GM20000 (cell line): Measurements from ENCODE around the gene CASKIN2.
A peak's percentile ranks its signal among the peaks of the same experiment; 100 is the strongest.

Experiments
- DNase-seq: peaks from one replicate; pipeline ENCODE4 v3.0.0; 2012; ENCODE audit warnings: low spot score
- TF ChIP-seq, protein P1 (sequence below): IDR thresholded peaks from 2 replicates; pipeline ENCODE4 v1.5.1; 2012; ENCODE audit warnings: mild to moderate bottlenecking, control low read depth; ENCODE audit errors: extremely low read depth, missing control alignments

The CASKIN2 gene

DNA sequence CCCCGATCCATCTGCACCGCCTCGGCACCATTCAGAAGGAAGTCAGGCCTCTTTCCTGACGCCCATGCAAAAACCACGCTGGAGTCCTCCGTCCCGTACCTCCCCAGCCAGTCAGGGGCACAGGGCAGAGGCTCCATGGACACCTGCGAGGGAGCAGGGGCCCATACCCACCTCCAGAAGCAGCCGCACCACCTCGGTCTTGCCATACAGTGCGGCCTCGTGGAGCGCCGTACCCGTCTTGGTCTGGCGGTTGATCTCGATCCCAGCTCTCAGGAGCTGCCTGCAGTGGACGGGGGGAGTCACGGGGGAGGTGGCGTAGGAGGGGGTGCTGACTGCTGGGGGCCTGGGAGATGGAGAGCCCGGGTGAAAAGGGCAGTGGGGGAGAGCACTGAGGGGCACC lies 9.2 kb downstream of the CASKIN2 start:
- TF ChIP-seq, protein P1, sequence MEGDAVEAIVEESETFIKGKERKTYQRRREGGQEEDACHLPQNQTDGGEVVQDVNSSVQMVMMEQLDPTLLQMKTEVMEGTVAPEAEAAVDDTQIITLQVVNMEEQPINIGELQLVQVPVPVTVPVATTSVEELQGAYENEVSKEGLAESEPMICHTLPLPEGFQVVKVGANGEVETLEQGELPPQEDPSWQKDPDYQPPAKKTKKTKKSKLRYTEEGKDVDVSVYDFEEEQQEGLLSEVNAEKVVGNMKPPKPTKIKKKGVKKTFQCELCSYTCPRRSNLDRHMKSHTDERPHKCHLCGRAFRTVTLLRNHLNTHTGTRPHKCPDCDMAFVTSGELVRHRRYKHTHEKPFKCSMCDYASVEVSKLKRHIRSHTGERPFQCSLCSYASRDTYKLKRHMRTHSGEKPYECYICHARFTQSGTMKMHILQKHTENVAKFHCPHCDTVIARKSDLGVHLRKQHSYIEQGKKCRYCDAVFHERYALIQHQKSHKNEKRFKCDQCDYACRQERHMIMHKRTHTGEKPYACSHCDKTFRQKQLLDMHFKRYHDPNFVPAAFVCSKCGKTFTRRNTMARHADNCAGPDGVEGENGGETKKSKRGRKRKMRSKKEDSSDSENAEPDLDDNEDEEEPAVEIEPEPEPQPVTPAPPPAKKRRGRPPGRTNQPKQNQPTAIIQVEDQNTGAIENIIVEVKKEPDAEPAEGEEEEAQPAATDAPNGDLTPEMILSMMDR = no peak
- DNase-seq = no peak

DNA sequence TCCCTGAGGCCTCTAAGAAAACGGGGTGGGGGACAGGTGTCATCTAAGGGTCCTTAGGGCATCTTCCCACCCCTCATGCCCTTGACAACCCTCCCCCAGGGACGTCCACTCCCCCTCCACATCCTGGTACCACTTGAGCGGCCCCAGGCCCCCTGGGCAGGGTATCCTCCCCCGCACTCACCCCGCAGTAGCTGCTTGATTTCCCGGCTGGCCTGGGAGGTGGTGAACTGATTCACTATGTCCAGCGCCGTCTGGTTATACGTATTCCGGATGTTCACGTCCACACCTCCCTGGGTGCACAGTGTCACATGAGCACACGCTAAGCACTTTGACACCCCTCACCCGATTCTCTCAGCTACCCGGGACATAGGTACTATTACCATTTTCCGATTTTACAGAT lies 9.7 kb downstream of the CASKIN2 start:
- TF ChIP-seq, protein P1 = no peak

DNA sequence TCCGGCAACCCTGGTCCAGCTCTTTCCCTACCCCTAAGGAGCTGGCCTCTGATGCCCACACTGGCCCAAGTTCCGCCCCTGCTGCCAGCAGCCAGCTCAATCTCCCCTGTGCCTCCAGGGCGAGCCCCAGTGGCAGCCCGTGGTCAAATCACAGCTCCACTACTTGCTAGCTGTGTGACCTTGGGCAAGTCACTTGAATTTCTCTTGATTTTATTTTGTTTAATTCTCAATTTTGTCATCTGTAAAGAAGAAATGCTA lies 10.3 kb downstream of the CASKIN2 start:
- TF ChIP-seq, protein P1 = no peak
- DNase-seq = no peak

More for the DNA sequence above, 9.7 kb downstream of the CASKIN2 start:
- no peak for DNase-seq

DNA sequence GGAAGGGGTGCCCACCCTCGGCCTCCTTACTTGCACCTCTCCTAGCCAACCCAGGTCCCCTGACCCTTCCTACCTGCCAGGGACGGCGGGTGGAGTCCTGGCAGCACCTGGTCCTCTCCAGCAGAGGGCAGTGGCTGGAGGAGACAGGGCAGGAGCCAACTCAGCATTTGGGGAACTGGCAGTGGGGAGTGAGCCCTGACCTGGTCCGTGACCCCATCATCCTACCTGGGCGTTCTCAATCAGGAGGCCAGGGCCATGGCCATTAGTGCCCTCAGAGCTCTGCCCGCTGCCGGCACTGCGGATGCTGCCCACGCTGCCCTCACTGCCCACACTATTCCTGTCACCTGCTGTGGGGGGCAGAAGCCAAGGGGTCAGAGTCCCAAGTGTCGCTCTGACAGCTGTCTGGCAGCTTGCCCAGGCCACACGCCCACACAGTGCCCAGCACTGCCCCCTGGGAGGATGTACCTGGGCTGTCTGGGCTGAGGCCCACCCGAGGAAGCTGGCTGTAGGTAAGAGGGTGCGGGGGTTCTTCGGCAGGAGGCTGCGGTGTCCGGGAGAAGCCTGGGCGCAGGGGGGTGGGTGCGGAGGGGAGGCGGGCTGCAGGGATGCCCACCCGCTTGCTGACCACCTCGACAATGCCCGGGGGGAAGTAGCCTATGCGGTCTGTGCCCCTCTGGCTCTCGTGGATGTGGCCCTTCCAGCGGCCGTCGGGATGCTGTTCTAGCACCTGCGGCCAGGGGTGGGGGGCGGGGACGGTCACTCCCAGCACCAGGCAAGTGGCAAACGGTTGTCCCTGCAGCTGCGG lies 10.8 kb downstream of the CASKIN2 start:
- TF ChIP-seq, protein P1 = peak; percentile 70
- peak; percentile 90 for DNase-seq

DNA sequence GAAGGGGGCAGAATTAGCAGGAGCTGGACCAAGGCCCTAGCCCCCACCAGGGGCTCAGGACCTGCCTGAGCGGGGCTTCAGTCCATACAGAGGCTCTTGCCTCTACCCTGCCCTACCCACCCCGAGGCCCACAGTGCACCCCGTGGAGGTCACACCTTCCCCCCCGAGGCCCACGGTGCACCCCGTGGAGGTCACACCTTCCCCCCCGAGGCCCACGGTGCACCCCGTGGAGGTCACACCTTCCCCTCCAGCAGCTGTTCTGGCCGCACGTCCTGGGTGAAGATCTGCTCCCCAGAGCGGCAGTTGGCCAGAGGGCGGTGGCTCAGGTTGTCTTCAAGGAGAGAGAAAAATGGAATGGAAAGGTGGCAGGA lies 11.4 kb downstream of the CASKIN2 start:
- TF ChIP-seq, protein P1 = no peak
- DNase-seq = no peak

DNA sequence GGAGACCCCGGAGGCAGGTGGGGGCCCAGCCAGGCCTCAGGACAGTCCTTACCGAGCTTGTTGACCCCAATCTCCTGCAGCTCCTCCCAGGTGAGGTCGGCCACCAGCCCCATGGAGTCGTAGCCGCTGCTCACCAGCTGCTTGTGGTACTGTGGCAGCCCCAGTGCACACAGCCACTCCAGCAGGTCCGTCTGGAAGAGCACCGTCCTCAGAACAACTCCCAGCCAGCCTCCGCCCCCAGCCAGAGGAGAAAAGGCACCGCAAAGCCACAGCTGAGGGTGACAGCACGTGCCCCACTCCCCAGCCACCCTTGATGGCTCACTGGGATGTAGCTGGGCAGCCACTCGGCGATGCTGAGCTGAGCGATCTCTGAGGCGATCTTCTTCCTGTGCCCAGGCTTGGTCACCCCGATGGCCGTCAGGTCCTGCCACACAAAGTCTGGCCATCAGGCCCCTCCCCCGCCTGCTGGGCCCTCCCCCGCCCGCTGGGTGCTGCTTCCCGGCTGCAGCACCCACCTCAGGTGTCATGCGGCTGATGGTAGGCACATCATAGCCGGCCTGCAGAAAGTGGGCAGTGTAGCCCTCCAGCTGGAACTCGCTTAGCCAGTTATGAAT lies 11.9 kb downstream of the CASKIN2 start:
- TF ChIP-seq, protein P1 = no peak
- no peak for DNase-seq

DNA sequence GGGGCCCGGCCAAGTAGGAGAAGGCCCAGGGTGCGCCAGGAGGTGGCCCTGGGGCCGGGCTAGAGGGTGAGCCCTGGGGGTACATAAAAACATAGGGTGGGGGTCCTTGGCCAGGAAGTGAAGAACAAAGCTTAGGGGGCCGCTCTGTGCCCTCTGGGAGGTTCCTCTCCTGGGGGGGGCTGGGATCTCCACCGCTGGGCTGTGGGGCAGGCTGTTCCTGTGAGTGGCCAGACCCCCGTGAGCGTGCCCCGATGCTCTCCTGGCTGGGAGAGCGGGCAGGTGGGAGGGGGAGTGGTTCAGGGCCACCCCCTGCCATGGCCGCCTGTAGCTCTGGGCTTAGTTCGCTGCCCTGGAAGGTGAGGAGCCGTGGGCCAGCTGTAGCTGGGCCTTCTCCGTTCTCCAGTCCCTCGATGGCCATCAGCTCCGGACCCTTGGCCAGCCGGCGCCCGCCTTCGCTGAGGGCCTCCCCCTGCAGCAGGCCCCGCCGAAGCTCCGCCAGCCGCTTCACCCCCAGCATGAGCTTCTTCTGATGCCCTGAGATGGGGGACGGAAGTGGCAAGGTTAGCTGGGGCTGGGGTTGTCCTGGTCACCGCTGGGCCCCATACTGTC lies 12.5 kb downstream of the CASKIN2 start:
- no peak for DNase-seq
- TF ChIP-seq, protein P1 = no peak
